CD4-positive, CD25-positive, alpha-beta regulatory T cell (primary cell): Measurements from ENCODE around the gene FGF18. TPM values are rescaled to one million over a fixed set of nuclear protein-coding genes. Genes with fewer than 3 reads are reported as not detected.

Source experiments
- ATAC-seq, 2 donors: fragments of 150-1000 bp; cut with Tn5 transposase; one replicate each; pipeline ENCODE4 v1.10.0; 2021; ENCODE audit warnings: low read depth in 2 of 2, moderate number of reproducible peaks in 2 of 2, moderate library complexity in 1 of 2
- DNase-seq, 3 donors: peaks; one replicate each; pipeline versions ENCODE4 v3.0.0 to v3.0.0-alpha.2; 2012 to 2022; ENCODE audit warnings: mixed read lengths in 1 of 3
- H3K27ac ChIP-seq: one replicate; pipeline ENCODE4 v1.7.0; 2013; ENCODE audit warnings: mild to moderate bottlenecking, low read length; ENCODE audit not compliant: insufficient read depth, poor library complexity, severe bottlenecking
- H3K27me3 ChIP-seq: one replicate; pipeline ENCODE4 v1.7.0; 2013; ENCODE audit warnings: low read length; ENCODE audit not compliant: control insufficient read depth, insufficient read depth
- H3K36me3 ChIP-seq: one replicate; pipeline ENCODE4 v1.7.0; 2013; ENCODE audit warnings: mild to moderate bottlenecking, low read length, moderate library complexity; ENCODE audit not compliant: control insufficient read depth, insufficient read depth
- H3K4me1 ChIP-seq: 2 replicates; pipeline ENCODE4 v1.7.0; 2013; ENCODE audit warnings: mild to moderate bottlenecking, low read length; ENCODE audit not compliant: insufficient read depth, control insufficient read depth, poor library complexity, severe bottlenecking
- H3K4me3 ChIP-seq: one replicate; pipeline ENCODE4 v1.7.0; 2013; ENCODE audit warnings: low read depth, mild to moderate bottlenecking, low read length, moderate library complexity
- H3K9me3 ChIP-seq, 2 experiments: 1 replicate in 1 of 2; 2 replicates in 1 of 2; pipeline ENCODE4 v1.7.0; 2013; ENCODE audit warnings: low read length in 2 of 2, mild to moderate bottlenecking in 1 of 2, moderate library complexity in 1 of 2; ENCODE audit not compliant: control insufficient read depth in 2 of 2
- H3K27ac Mint-ChIP-seq, 3 donors: one replicate each; pipeline ENCODE4 v1.8.0; 2020 to 2022; ENCODE audit warnings: mild to moderate bottlenecking in 3 of 3, mixed read lengths in 3 of 3, moderate library complexity in 2 of 3
- H3K27me3 Mint-ChIP-seq: one replicate; pipeline ENCODE4 v1.8.0; 2022; ENCODE audit warnings: mild to moderate bottlenecking, mixed read lengths
- H3K36me3 Mint-ChIP-seq: one replicate; pipeline ENCODE4 v1.8.0; 2020; ENCODE audit warnings: mixed read lengths
- H3K4me1 Mint-ChIP-seq, 4 donors: one replicate each; pipeline ENCODE4 v1.8.0; 2020 to 2022; ENCODE audit warnings: mixed read lengths in 4 of 4, mild to moderate bottlenecking in 1 of 4
- H3K4me3 Mint-ChIP-seq, 4 donors: one replicate each; pipeline ENCODE4 v1.8.0; 2020 to 2022; ENCODE audit warnings: mild to moderate bottlenecking in 4 of 4, mixed read lengths in 4 of 4, moderate library complexity in 3 of 4
- H3K9me3 Mint-ChIP-seq, 7 donors: one replicate each; pipeline ENCODE4 v1.8.0; 2020 to 2022; ENCODE audit warnings: mixed read lengths in 7 of 7, mild to moderate bottlenecking in 3 of 7, moderate library complexity in 2 of 7
- polyA plus RNA-seq, 4 donors: library from polyadenylated mRNA; unstranded; fragments of 300-500 nt; fragmentation: Illumina TruSeq; gene quantifications; one replicate each; pipeline ENCODE4 v1.2.3, GENCODE V29; 2021
- total RNA-seq: library from RNA; stranded (reverse); gene quantifications from one replicate; pipeline ENCODE4 v1.2.3, GENCODE V29; 2022

Gene FGF18
- total and polyA plus RNA-seq, 5 donors from 2014 or later = 0.18 to 0.57 TPM; not detected in 3

DNA sequence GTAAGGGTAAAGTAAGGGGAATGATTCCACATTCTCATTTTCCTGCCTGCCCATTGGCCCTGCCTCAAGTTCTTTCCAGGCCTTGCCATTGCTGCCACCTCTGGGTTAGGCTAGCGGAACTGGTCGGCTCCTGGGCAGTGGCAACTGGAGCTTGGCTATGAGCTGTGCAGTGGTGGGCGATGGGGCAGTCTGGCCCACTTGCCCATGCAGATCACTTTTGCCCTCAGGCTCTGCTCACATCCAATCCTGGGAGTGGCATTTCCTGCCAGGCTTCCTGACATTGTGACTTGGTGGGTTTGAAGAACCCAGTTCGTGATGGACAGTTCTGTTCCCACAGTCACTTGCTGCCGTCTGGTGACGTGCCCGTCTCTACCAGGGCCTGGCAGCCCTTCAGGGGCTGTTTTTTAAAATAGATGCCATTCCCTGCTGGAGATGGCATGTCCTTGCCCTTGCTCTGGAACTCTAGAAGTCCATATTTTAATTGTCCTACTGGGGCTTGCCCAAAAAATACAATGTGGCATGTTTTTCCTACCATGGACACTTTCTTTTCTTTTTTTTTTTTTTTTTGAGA lies 86.1 kb downstream of the FGF18 start:
- Histone ChIP-seq H3K4me3 (no peak overlapping the region), H3K27me3 (no peaks in the 10 kb centered on the region), H3K4me1 (no peaks in the 10 kb centered on the region), H3K27ac (no peak overlapping the region), H3K36me3 (no peaks in the 10 kb centered on the region), H3K9me3 (no peaks in the 10 kb centered on the region)
- H3K4me3 Mint-ChIP-seq = no peak overlapping the region
- ATAC-seq (no peak), DNase-seq (no peak)
- no peaks in the 10 kb centered on the region for H3K27me3 Mint-ChIP-seq
- no peaks in the 10 kb centered on the region for H3K4me1 Mint-ChIP-seq
- H3K27ac Mint-ChIP-seq = no peak overlapping the region
- H3K36me3 Mint-ChIP-seq = no peaks in the 10 kb centered on the region
- H3K9me3 Mint-ChIP-seq = no peaks in the 10 kb centered on the region

GRCh38 chr5:171506951-171507350 lies 87.5 kb downstream of the FGF18 start:
- no peaks in the 10 kb centered on the region for H3K4me1 Mint-ChIP-seq
- H3K27me3 Mint-ChIP-seq = no peaks in the 10 kb centered on the region
- H3K36me3 ChIP-seq = no peaks in the 10 kb centered on the region

More at GRCh38 chr5:171506951-171507350, 87.5 kb downstream of the FGF18 start:
- ATAC-seq = no peak
- Mint-ChIP-seq H3K4me3 (no peak overlapping the region), H3K36me3 (no peaks in the 10 kb centered on the region), H3K27ac (no peak overlapping the region), H3K9me3 (no peaks in the 10 kb centered on the region)
- DNase-seq = no peak
- no peak overlapping the region for H3K4me3 ChIP-seq
- H3K4me1 ChIP-seq = no peaks in the 10 kb centered on the region
- no peak overlapping the region for H3K27ac ChIP-seq
- no peaks in the 10 kb centered on the region for H3K27me3 ChIP-seq
- H3K9me3 ChIP-seq = no peaks in the 10 kb centered on the region

Other genes with a start within 250 kb of the FGF18 start
- gene TLX3, start 110.4 kb upstream of the FGF18 start, total RNA-seq = not detected
- not detected for gene TLX3, start 110.4 kb upstream of the FGF18 start, polyA plus RNA-seq
- 813 TPM for gene NPM1, start 31.8 kb upstream of the FGF18 start, total RNA-seq
- gene NPM1, start 31.8 kb upstream of the FGF18 start, polyA plus RNA-seq = 100 to 1,000 TPM; 624 to 811 (median 766) TPM